GM12874 (cell line): ENCODE results near the gene SUN2.

ENCODE experiments used
- CTCF ChIP-seq: IDR thresholded peaks from 2 replicates; pipeline ENCODE4 v1.5.1; 2011; ENCODE audit warnings: low read depth, mild to moderate bottlenecking, control low read depth, low read length, moderate library complexity; ENCODE audit not compliant: insufficient read depth

Gene SUN2

GRCh38 chr22:38724926-38725571, 30.7 kb downstream of the SUN2 start:
- TF ChIP-seq CTCF: peak; percentile 50

- TF ChIP-seq CTCF: no peak
Measured at GRCh38 chr22:38724176-38724575, 31.6 kb downstream of the SUN2 start.

- TF ChIP-seq CTCF: no peak
Measured at GRCh38 chr22:38721551-38721950, 34.2 kb downstream of the SUN2 start.

- no peak for TF ChIP-seq CTCF
Measured at GRCh38 chr22:38720350-38720749, 35.4 kb downstream of the SUN2 start.

- no peak for TF ChIP-seq CTCF
Measured at GRCh38 chr22:38719196-38719595, 36.6 kb downstream of the SUN2 start.

- TF ChIP-seq CTCF: no peak
Measured at GRCh38 chr22:38718414-38718813, 37.4 kb downstream of the SUN2 start.

GRCh38 chr22:38717244-38717643, 38.6 kb downstream of the SUN2 start:
- no peak for TF ChIP-seq CTCF
